Measurements from ENCODE around the gene ASS1.

DNA sequence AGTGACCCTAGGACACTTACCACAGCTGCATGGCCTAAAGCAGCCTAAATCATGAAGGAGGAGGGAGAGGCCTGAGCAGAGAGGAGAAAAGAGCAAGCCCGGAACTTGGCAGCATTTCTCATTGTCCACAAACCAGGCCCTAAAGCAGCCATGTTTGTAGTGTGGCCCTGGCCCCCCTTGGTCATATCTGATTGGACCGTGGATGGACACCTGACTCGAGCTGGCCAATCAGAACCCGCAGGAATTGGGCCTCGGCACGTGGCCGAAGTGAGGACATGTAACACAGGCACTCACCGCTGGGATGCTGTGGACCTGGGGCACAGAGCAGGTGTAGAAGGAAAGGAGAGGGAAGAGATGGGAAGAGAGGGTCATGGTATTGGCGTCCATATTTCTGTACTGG lies 56.9 kb downstream of the ASS1 start:
- TF ChIP-seq, protein P1, sequence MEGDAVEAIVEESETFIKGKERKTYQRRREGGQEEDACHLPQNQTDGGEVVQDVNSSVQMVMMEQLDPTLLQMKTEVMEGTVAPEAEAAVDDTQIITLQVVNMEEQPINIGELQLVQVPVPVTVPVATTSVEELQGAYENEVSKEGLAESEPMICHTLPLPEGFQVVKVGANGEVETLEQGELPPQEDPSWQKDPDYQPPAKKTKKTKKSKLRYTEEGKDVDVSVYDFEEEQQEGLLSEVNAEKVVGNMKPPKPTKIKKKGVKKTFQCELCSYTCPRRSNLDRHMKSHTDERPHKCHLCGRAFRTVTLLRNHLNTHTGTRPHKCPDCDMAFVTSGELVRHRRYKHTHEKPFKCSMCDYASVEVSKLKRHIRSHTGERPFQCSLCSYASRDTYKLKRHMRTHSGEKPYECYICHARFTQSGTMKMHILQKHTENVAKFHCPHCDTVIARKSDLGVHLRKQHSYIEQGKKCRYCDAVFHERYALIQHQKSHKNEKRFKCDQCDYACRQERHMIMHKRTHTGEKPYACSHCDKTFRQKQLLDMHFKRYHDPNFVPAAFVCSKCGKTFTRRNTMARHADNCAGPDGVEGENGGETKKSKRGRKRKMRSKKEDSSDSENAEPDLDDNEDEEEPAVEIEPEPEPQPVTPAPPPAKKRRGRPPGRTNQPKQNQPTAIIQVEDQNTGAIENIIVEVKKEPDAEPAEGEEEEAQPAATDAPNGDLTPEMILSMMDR (IDR thresholded peaks at IDR 0.05) = no peak
- TF ChIP-seq POLR2A (IDR thresholded peaks at IDR 0.05) = no peak

Measured in uterus (tissue), 2 donors.